22Rv1 (cell line): ENCODE data around the gene ANGPTL7.

ENCODE experiments used
- H3K27ac ChIP-seq: fragments of 450-650 bp; 2 replicates; pipeline ENCODE4 v1.5.1; 2017
- ZFX ChIP-seq: fragments of 450-650 bp; IDR thresholded peaks from 2 replicates; pipeline ENCODE4 v1.6.1; 2017; ENCODE audit warnings: antibody characterized with exemption, borderline replicate concordance
- TF ChIP-seq, protein P1 (sequence below): fragments of 450-650 bp; IDR thresholded peaks from 2 replicates; pipeline ENCODE4 v1.5.1; 2017; ENCODE audit warnings: mild to moderate bottlenecking

ANGPTL7 gene

DNA sequence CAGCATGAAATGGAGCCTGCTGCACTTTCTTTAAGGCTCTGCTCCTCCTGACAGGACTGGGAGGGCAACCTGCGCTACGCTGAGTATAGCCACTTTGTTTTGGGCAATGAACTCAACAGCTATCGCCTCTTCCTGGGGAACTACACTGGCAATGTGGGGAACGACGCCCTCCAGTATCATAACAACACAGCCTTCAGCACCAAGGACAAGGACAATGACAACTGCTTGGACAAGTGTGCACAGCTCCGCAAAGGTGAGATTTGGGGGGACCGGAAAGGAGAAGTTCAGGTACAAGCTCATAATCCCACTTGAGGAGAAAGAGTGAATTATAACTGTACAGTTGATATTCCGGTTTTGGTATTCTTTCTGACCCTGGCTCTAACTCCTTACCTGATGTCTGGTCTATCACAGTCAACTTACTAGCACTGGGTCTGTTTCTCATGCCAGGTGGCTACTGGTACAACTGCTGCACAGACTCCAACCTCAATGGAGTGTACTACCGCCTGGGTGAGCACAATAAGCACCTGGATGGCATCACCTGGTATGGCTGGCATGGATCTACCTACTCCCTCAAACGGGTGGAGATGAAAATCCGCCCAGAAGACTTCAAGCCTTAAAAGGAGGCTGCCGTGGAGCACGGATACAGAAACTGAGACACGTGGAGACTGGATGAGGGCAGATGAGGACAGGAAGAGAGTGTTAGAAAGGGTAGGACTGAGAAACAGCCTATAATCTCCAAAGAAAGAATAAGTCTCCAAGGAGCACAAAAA, 5.4 kb downstream of the ANGPTL7 start:
- H3K27ac ChIP-seq = no peak overlapping the region
- TF ChIP-seq, protein P1, sequence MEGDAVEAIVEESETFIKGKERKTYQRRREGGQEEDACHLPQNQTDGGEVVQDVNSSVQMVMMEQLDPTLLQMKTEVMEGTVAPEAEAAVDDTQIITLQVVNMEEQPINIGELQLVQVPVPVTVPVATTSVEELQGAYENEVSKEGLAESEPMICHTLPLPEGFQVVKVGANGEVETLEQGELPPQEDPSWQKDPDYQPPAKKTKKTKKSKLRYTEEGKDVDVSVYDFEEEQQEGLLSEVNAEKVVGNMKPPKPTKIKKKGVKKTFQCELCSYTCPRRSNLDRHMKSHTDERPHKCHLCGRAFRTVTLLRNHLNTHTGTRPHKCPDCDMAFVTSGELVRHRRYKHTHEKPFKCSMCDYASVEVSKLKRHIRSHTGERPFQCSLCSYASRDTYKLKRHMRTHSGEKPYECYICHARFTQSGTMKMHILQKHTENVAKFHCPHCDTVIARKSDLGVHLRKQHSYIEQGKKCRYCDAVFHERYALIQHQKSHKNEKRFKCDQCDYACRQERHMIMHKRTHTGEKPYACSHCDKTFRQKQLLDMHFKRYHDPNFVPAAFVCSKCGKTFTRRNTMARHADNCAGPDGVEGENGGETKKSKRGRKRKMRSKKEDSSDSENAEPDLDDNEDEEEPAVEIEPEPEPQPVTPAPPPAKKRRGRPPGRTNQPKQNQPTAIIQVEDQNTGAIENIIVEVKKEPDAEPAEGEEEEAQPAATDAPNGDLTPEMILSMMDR = no peak
- no peak for TF ChIP-seq ZFX

- TF ChIP-seq, protein P1 = no peak
- no peak for TF ChIP-seq ZFX
- H3K27ac ChIP-seq = no peak overlapping the region
These were observed 7.8 kb downstream of the ANGPTL7 start for GRCh38 chr1:11196945-11197344.

GRCh38 chr1:11197359-11197758, 8.2 kb downstream of the ANGPTL7 start:
- no peak for TF ChIP-seq ZFX
- TF ChIP-seq, protein P1 = no peak
- H3K27ac ChIP-seq = no peak overlapping the region

- TF ChIP-seq ZFX = no peak
- TF ChIP-seq, protein P1 = no peak
These were observed 9.1 kb downstream of the ANGPTL7 start for GRCh38 chr1:11198257-11198656.

DNA sequence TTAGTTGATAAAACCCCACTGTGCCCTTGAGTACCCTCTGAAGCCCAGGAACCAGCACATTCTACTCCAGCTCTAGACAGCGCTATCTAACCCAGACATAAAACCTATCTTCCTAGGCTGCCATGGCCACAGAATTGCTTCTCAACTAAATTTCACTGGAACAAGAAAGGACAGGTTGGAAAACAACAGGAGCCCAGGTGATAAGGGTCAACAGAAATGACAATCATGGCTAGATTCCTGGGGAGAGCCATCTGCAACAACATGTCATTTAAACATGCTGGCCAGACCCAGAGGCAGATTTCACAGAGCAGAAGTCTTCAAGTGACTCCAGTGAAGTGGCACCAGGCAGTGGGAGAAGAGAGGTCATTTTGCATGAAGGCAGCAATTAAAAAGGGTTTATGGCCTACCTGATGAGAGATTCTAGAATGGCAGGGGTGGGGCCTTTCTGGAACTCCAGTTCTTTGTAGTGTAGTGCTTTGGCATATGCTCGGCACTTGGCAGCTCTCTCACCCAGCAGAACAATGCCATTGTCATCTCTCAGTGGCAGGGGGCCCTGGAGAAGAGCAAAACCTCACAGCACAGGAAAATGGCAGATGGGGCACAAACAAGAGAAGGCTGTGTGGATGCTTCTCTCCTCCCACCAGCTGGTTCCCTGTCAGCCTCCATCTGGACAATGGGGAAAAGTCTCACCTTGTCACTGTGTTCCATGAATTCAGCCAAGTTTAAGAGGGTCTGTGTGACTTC, 9.9 kb downstream of the ANGPTL7 start:
- no peak overlapping the region for H3K27ac ChIP-seq
- no peak for TF ChIP-seq ZFX
- TF ChIP-seq, protein P1 = no peak

More at GRCh38 chr1:11198257-11198656, 9.1 kb downstream of the ANGPTL7 start:
- H3K27ac ChIP-seq = no peak overlapping the region

GRCh38 chr1:11204396-11205190, 15.4 kb downstream of the ANGPTL7 start:
- H3K27ac ChIP-seq = no peak overlapping the region
- TF ChIP-seq, protein P1 = no peak
- TF ChIP-seq ZFX = no peak
